ENCODE results near the gene CD74.

GRCh38 chr5:150431574-150431973, 18.9 kb upstream of the CD74 start:
- no peak for TF ChIP-seq CTCF (IDR thresholded peaks at IDR 0.05)
- TF ChIP-seq JUNB (IDR thresholded peaks at IDR 0.05): no peak
- TF ChIP-seq HDAC2 (IDR thresholded peaks at IDR 0.05): no peak
- TF ChIP-seq TP53 (CRISPR knock-in tag; IDR thresholded peaks at IDR 0.05): no peak
- no peak for TF ChIP-seq RAD21 (conservative IDR thresholded peaks at IDR 0.05 in 1 of 2, IDR thresholded peaks at IDR 0.05 in 1 of 2)
- TF ChIP-seq, protein P1, sequence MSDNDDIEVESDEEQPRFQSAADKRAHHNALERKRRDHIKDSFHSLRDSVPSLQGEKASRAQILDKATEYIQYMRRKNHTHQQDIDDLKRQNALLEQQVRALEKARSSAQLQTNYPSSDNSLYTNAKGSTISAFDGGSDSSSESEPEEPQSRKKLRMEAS (IDR thresholded peaks at IDR 0.05): no peak
- no peak for TF ChIP-seq NR3C1 (IDR thresholded peaks at IDR 0.05)
- TF ChIP-seq, protein P2, sequence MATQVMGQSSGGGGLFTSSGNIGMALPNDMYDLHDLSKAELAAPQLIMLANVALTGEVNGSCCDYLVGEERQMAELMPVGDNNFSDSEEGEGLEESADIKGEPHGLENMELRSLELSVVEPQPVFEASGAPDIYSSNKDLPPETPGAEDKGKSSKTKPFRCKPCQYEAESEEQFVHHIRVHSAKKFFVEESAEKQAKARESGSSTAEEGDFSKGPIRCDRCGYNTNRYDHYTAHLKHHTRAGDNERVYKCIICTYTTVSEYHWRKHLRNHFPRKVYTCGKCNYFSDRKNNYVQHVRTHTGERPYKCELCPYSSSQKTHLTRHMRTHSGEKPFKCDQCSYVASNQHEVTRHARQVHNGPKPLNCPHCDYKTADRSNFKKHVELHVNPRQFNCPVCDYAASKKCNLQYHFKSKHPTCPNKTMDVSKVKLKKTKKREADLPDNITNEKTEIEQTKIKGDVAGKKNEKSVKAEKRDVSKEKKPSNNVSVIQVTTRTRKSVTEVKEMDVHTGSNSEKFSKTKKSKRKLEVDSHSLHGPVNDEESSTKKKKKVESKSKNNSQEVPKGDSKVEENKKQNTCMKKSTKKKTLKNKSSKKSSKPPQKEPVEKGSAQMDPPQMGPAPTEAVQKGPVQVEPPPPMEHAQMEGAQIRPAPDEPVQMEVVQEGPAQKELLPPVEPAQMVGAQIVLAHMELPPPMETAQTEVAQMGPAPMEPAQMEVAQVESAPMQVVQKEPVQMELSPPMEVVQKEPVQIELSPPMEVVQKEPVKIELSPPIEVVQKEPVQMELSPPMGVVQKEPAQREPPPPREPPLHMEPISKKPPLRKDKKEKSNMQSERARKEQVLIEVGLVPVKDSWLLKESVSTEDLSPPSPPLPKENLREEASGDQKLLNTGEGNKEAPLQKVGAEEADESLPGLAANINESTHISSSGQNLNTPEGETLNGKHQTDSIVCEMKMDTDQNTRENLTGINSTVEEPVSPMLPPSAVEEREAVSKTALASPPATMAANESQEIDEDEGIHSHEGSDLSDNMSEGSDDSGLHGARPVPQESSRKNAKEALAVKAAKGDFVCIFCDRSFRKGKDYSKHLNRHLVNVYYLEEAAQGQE (IDR thresholded peaks at IDR 0.05): no peak
- no peak for TF ChIP-seq EP300 (IDR thresholded peaks at IDR 0.05)
- TF ChIP-seq NFE2L2 (conservative IDR thresholded peaks at IDR 0.05; ENCODE audit: low read length): no peak
- no peak for TF ChIP-seq SMC3 (IDR thresholded peaks at IDR 0.05)

Measured in A549 (cell line).